HEK293T (cell line): ENCODE results near the gene POLDIP2.

ENCODE experiments used
- BHLHE40 ChIP-seq: fragments of 450-650 bp; IDR thresholded peaks from 2 replicates; pipeline ENCODE4 v1.6.1; 2016; ENCODE audit warnings: mild to moderate bottlenecking, moderate library complexity, borderline replicate concordance
- FOXK2 ChIP-seq: fragments of 450-650 bp; IDR thresholded peaks from 2 replicates; pipeline ENCODE4 v1.6.1; 2016; ENCODE audit warnings: mild to moderate bottlenecking
- FOXM1 ChIP-seq: fragments of 450-650 bp; IDR thresholded peaks from 2 replicates; pipeline ENCODE4 v1.6.1; 2017; ENCODE audit warnings: mild to moderate bottlenecking, borderline replicate concordance
- LEF1 ChIP-seq: fragments of 450-650 bp; IDR thresholded peaks from 2 replicates; pipeline ENCODE4 v1.6.1; 2017; ENCODE audit warnings: mild to moderate bottlenecking, borderline replicate concordance

DNA sequence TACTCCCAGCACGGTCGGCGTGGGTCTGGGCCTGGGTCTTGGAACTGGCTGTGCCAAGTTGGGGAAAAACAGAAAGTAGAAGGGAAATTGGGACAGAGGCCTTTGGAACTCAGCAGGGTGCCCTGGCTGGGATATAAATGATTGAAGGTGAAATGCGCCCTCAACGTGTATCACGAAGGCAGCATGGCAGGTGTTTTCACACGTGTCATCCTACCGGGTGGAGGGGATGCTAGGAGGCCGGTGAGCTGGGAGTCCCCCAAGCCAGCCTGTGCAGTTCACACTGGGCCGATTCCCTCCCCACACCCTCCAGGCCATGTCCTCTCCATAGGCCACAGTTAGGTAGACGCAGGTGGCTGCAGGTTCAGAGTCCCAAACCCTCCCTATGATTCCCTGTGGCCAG lies 15.8 kb downstream of the POLDIP2 start:
- TF ChIP-seq BHLHE40 (no peak), LEF1 (no peak), FOXK2 (no peak), FOXM1 (no peak)
